ENCODE measurements around the gene KIAA1549. TPM values are rescaled to one million over a fixed set of nuclear protein-coding genes. Genes with fewer than 3 reads are reported as not detected.

Gene KIAA1549
- total RNA-seq, 4 donors from 2014 or later = 0.27 to 2.8 (median 0.78) TPM

DNA sequence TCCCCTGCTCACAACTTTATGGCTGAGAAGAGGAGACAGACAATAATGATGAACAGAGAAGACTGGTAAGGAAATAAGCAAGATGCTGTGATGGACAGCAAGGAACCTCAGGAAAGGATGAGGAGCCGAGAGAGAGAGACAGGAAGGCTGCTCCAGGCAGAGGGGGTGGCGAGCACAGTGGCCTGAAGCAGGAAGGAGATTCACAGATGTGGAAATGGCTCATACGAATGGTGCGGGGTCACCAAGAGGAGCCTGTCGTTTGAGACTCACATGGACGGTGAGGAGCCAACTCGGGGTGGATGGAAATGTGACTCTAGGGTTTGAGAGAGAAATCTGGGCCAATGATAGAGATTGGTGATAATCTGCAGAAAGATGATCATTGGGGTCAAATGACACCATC is 43.7 kb downstream of the KIAA1549 start:
- no peak overlapping the region for H3K4me3 ChIP-seq (ENCODE audit: low read depth, poor library complexity, severe bottlenecking)
- intact Hi-C loops (cut with DNase I; ENCODE audit: low total_unique reads) = no loop called here
- WGBS, 2 donors = 94 to 96% methylated on average over 7 of the region's 7 CpGs
- DNase-seq (ENCODE audit: low spot score in 2 of 2) = peak in 1 of 2 donors; percentile 68
- no peak for TF ChIP-seq POLR2A (IDR thresholded peaks at IDR 0.05)
- TF ChIP-seq, protein P1, sequence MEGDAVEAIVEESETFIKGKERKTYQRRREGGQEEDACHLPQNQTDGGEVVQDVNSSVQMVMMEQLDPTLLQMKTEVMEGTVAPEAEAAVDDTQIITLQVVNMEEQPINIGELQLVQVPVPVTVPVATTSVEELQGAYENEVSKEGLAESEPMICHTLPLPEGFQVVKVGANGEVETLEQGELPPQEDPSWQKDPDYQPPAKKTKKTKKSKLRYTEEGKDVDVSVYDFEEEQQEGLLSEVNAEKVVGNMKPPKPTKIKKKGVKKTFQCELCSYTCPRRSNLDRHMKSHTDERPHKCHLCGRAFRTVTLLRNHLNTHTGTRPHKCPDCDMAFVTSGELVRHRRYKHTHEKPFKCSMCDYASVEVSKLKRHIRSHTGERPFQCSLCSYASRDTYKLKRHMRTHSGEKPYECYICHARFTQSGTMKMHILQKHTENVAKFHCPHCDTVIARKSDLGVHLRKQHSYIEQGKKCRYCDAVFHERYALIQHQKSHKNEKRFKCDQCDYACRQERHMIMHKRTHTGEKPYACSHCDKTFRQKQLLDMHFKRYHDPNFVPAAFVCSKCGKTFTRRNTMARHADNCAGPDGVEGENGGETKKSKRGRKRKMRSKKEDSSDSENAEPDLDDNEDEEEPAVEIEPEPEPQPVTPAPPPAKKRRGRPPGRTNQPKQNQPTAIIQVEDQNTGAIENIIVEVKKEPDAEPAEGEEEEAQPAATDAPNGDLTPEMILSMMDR (IDR thresholded peaks at IDR 0.05) = no peak

DNA sequence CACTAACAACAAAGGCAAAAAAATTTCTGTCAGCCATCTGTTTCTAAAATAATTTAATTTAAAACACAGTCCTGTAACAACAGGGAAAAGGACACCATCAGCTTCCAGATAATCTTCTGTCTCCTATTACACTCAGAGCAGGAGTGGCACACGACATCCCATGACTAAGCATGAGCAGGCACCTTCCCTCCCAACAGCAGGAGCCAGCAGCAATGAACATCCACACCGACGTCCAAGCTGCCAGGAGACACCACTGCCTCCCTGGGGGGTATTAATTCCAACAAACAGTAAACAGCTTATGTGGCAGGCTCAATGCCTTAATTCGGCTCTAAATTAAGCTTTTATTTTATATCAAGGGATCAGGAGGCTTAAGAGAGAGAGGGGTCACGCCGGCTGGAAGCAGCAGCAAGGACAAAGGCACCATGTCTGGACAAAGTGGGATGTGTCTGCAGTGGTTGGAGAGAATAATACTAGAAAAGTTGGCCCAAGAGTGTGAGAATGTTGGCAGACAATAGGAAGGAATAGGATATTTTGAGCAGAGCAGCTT is 45.7 kb downstream of the KIAA1549 start:
- intact Hi-C loops (cut with DNase I; ENCODE audit: low total_unique reads) = no loop called here
- WGBS, 2 donors = 12 to 22% methylated on average over 6 of the region's 6 CpGs
- TF ChIP-seq, protein P1 (IDR thresholded peaks at IDR 0.05) = no peak
- no peak for TF ChIP-seq POLR2A (IDR thresholded peaks at IDR 0.05)
- no peak overlapping the region for H3K4me3 ChIP-seq (ENCODE audit: low read depth, poor library complexity, severe bottlenecking)
- DNase-seq (ENCODE audit: low spot score in 2 of 2) = peak; percentile 30 to 84

DNA sequence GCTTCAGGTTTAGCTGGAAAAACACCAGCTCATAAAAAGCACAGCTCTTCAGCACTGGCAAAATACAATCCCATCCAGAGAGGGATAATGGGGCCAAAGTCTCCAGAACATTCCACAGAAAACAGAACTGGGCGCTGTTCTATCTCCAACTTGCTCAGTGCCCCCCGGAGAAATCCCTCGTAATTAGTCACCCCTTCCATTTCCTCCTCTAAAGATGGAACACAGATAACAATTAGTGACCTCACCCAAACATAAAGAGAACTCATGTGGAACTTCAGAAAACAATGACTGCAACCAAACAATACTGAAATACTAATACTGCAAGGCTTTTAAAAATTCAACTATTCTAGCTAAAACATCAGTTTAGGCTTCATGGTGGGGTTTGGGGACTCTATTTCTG is 46.3 kb downstream of the KIAA1549 start:
- intact Hi-C loops (cut with DNase I; ENCODE audit: low total_unique reads) = no loop called here
- no peak overlapping the region for H3K4me3 ChIP-seq (ENCODE audit: low read depth, poor library complexity, severe bottlenecking)
- TF ChIP-seq, protein P1 (IDR thresholded peaks at IDR 0.05) = no peak
- TF ChIP-seq POLR2A (IDR thresholded peaks at IDR 0.05) = no peak
- 36 to 44% methylated on average over 3 of the region's 3 CpGs for WGBS, 2 donors
- peak in 1 of 2 donors; percentile 17 for DNase-seq (ENCODE audit: low spot score in 2 of 2)

DNA sequence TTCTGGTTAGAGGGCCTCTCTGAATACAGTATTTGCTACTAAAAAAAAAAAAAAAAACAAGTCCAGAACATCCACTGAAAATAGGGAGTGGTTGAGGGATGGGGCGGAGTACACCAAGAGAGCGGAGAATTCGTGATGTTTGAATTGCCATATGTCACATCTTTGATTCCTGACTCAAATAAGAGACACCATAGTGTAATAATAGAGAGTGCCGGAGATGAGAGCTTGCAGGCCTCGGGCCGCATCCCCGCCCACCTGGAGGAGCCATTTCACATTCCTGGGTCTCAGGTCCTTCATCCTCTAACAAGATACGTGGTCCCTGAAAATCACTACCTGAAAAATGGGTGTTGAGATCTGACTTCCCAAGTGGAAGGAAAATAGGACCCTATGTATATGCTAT is 46.8 kb downstream of the KIAA1549 start:
- TF ChIP-seq POLR2A (IDR thresholded peaks at IDR 0.05) = no peak
- peak in 1 of 2 donors; percentile 58 for DNase-seq (ENCODE audit: low spot score in 2 of 2)
- WGBS, 2 donors = 86 to 87% methylated on average over 8 of the region's 8 CpGs
- no peak overlapping the region for H3K4me3 ChIP-seq (ENCODE audit: low read depth, poor library complexity, severe bottlenecking)
- intact Hi-C loops (cut with DNase I; ENCODE audit: low total_unique reads) = no loop called here

DNA sequence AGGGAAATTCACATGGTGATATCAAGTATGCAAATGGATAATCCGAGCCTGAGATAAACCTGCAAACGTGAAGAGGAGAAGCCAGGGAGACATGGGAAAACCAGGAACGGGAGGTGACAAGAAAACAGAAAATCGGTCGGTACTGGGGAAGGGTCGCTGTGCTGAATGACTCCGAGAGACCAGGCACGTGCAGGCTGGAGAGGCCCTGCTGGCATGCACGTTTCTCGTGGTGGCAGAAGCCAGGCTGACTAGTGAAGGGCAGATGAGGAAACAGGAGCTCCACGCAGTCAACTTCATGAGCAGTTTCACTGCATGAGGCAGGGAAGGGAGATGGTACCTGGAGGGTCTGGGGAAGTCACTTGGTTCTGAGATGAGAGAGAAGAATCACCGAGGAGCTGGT is 48.3 kb downstream of the KIAA1549 start:
- H3K4me3 ChIP-seq (ENCODE audit: low read depth, poor library complexity, severe bottlenecking) = no peak overlapping the region
- peak in 1 of 2 donors; percentile 36 for DNase-seq (ENCODE audit: low spot score in 2 of 2)
- intact Hi-C loops (cut with DNase I; ENCODE audit: low total_unique reads) = no loop called here
- 84 to 88% methylated on average over 12 of the region's 12 CpGs for WGBS, 2 donors
- no peak for TF ChIP-seq POLR2A (IDR thresholded peaks at IDR 0.05)
- TF ChIP-seq, protein P1 (IDR thresholded peaks at IDR 0.05) = no peak

DNA sequence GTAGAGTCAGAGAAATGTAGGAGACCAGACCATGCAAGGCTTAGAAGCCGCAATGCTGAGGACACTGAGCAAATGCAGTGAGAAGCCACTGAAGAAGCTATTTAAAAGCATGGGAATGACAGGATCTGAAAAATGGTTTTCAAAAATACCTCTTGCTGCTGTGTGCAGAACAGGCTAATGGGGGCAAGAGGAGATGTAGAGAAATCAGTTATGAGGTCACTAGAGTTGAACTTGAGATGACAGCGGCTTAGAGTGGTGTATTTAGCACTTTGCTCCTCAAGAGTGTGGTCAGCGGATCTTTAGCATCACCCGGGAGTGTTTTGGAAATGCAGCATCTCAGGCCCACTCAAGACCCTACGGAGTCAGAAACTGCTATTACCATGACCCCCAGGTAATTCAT is 48.8 kb downstream of the KIAA1549 start:
- no peak overlapping the region for H3K4me3 ChIP-seq (ENCODE audit: low read depth, poor library complexity, severe bottlenecking)
- intact Hi-C loops (cut with DNase I; ENCODE audit: low total_unique reads) = no loop called here
- WGBS, 2 donors = 94 to 97% methylated on average over 5 of the region's 5 CpGs
- TF ChIP-seq POLR2A (IDR thresholded peaks at IDR 0.05) = no peak
- TF ChIP-seq, protein P1 (IDR thresholded peaks at IDR 0.05) = no peak
- peak in 1 of 2 donors; percentile 10 for DNase-seq (ENCODE audit: low spot score in 2 of 2)

Measured in lower leg skin (tissue), 4 donors.